ENCODE data around the gene WDR38. TPM values are rescaled to one million over a fixed set of nuclear protein-coding genes. Genes with fewer than 3 reads are reported as not detected.

The WDR38 gene
- not detected in 2 replicates for total RNA-seq

GRCh38 chr9:124852829-124853531, at the start of gene WDR38:
TSS of gene WDR38 (plus strand) at chr9:124853460. CDS start at chr9:124853532, 72 bp downstream.

GRCh38 chr9:124861342-124862229, 8.3 kb downstream of the WDR38 start, which contains the start of the genes ARPC5L and RPL35:
TSS of gene ARPC5L (plus strand) at chr9:124862130. CDS start at chr9:124869291, 7,161 bp downstream.
TSS of gene RPL35 (minus strand) at chr9:124861957. CDS start at chr9:124861912, 45 bp downstream.

Small RNA genes within 50 kb of the gene (small RNA-seq; reads per million reads assigned to genes)
- not detected for gene RNU4-82P (ENCODE audit: low replicate concordance)

Other genes starting within 250 kb of the WDR38 start
- gene NR6A1, start 82.1 kb upstream of the WDR38 start, total RNA-seq: 0.66 and 0.72 TPM in 2 replicates
- gene OLFML2A, start 76.3 kb upstream of the WDR38 start, total RNA-seq: 11.5 and 23.2 TPM in 2 replicates
- gene RPL35, start 8.5 kb downstream of the WDR38 start, total RNA-seq: 1,502 and 1,592 TPM in 2 replicates
- gene ARPC5L, start 8.7 kb downstream of the WDR38 start, total RNA-seq: 16.2 and 18.5 TPM in 2 replicates
- 12.7 and 16.0 TPM in 2 replicates for gene GOLGA1, start 87.6 kb downstream of the WDR38 start, total RNA-seq

Measured in placental pericyte (primary cell).